HUES64 (cell line): ENCODE measurements around the gene ALG5.

Experiments used
- H3K27ac ChIP-seq: 2 replicates; pipeline ENCODE4 v1.7.0; 2013; ENCODE audit warnings: low read depth, low read length, inconsistent platforms
- H3K27me3 ChIP-seq: 2 replicates; pipeline ENCODE4 v1.6.1; 2013; ENCODE audit warnings: mild to moderate bottlenecking, low read length; ENCODE audit not compliant: insufficient read depth
- H3K36me3 ChIP-seq: 2 replicates; pipeline ENCODE4 v1.6.1; 2013; ENCODE audit warnings: mild to moderate bottlenecking, low read length; ENCODE audit not compliant: insufficient read depth
- H3K4me1 ChIP-seq: 2 replicates; pipeline ENCODE4 v1.6.1; 2013; ENCODE audit warnings: mild to moderate bottlenecking, low read length, moderate library complexity; ENCODE audit not compliant: insufficient read depth
- H3K4me3 ChIP-seq: 2 replicates; pipeline ENCODE4 v1.5.1; 2013; ENCODE audit warnings: mild to moderate bottlenecking, low read length, moderate library complexity
- H3K9ac ChIP-seq: 2 replicates; pipeline ENCODE4 v1.6.1; 2013; ENCODE audit warnings: mild to moderate bottlenecking, low read depth, low read length
- H3K9me3 ChIP-seq: 2 replicates; pipeline ENCODE4 v1.6.1; 2013; ENCODE audit warnings: low read depth, low read length; ENCODE audit not compliant: insufficient read depth
- WGBS: fragments of 150-250, 120-280 bp; methylation state at CpG from one replicate; pipeline ENCODE4 v1.1.7; 2013; ENCODE audit warnings: missing lambda C conversion rate; 5-methylcytosine and 5-hydroxymethylcytosine counted together

Gene ALG5

GRCh38 chr13:36915106-36915505 lies 84.0 kb downstream of the ALG5 start:
- no peaks in the 10 kb centered on the region for H3K36me3 ChIP-seq
- no peaks in the 10 kb centered on the region for H3K9me3 ChIP-seq
- H3K27ac ChIP-seq, result no peak overlapping the region
- H3K27me3 ChIP-seq, result peaks cover 34% of the 10 kb centered on the region
- H3K4me1 ChIP-seq, result 0 out of 2 replicates have a peak, but pooled peaks cover 10% of the 10 kb centered on the region
- no peak overlapping the region for H3K4me3 ChIP-seq
- no peak overlapping the region for H3K9ac ChIP-seq
- WGBS, result 85% methylated on average over 4 of the region's 5 CpGs

GRCh38 chr13:36914648-36915047 lies 84.5 kb downstream of the ALG5 start:
- Histone ChIP-seq H3K36me3 (no peaks in the 10 kb centered on the region), H3K9me3 (no peaks in the 10 kb centered on the region), H3K27me3 (peaks cover 34% of the 10 kb centered on the region), H3K4me1 (0 out of 2 replicates have a peak, but pooled peaks cover 10% of the 10 kb centered on the region), H3K9ac (no peak overlapping the region), H3K27ac (no peak overlapping the region), H3K4me3 (no peak overlapping the region)
- 93% methylated on average over 4 of the region's 4 CpGs for WGBS

GRCh38 chr13:36913463-36913862 lies 85.7 kb downstream of the ALG5 start:
- Histone ChIP-seq H3K27ac (no peak overlapping the region), H3K9ac (no peak overlapping the region)

GRCh38 chr13:36912973-36913372 lies 86.2 kb downstream of the ALG5 start:
- no peak overlapping the region for H3K27ac ChIP-seq
- H3K4me3 ChIP-seq, result no peak overlapping the region
- H3K9me3 ChIP-seq, result no peaks in the 10 kb centered on the region
- H3K9ac ChIP-seq, result no peak overlapping the region
- H3K36me3 ChIP-seq, result no peaks in the 10 kb centered on the region
- 85% methylated on average over 2 of the region's 2 CpGs for WGBS
- peaks cover 19% of the 10 kb centered on the region for H3K27me3 ChIP-seq
- H3K4me1 ChIP-seq, result no peaks in the 10 kb centered on the region

More at GRCh38 chr13:36913463-36913862, 85.7 kb downstream of the ALG5 start:
- Histone ChIP-seq H3K4me1 (0 out of 2 replicates have a peak, but pooled peaks cover 4% of the 10 kb centered on the region), H3K36me3 (no peaks in the 10 kb centered on the region), H3K9me3 (no peaks in the 10 kb centered on the region), H3K27me3 (peaks cover 24% of the 10 kb centered on the region), H3K4me3 (no peak overlapping the region)

GRCh38 chr13:36912369-36912768 lies 86.8 kb downstream of the ALG5 start:
- Histone ChIP-seq H3K9ac (no peak overlapping the region), H3K27me3 (peaks cover 13% of the 10 kb centered on the region), H3K9me3 (no peaks in the 10 kb centered on the region), H3K36me3 (no peaks in the 10 kb centered on the region), H3K27ac (no peak overlapping the region), H3K4me3 (no peak overlapping the region), H3K4me1 (no peaks in the 10 kb centered on the region)

GRCh38 chr13:36910545-36910944 lies 88.6 kb downstream of the ALG5 start:
- no peaks in the 10 kb centered on the region for H3K4me1 ChIP-seq
- H3K9ac ChIP-seq, result no peak overlapping the region
- 98% methylated on average over 1 of the region's 1 CpG for whole genome bisulfite sequencing
- no peaks in the 10 kb centered on the region for H3K36me3 ChIP-seq
- no peak overlapping the region for H3K27ac ChIP-seq
- no peak overlapping the region for H3K4me3 ChIP-seq
- H3K9me3 ChIP-seq, result no peaks in the 10 kb centered on the region
- no peaks in the 10 kb centered on the region for H3K27me3 ChIP-seq

GRCh38 chr13:36907821-36908220 lies 91.3 kb downstream of the ALG5 start:
- H3K4me3 ChIP-seq, result no peak overlapping the region
- H3K4me1 ChIP-seq, result no peaks in the 10 kb centered on the region
- H3K36me3 ChIP-seq, result no peaks in the 10 kb centered on the region
- WGBS, result 69% methylated on average over 2 of the region's 2 CpGs
- H3K9ac ChIP-seq, result no peak overlapping the region
- H3K27ac ChIP-seq, result no peak overlapping the region
- H3K27me3 ChIP-seq, result no peaks in the 10 kb centered on the region
- no peaks in the 10 kb centered on the region for H3K9me3 ChIP-seq

GRCh38 chr13:36907266-36907665 lies 91.9 kb downstream of the ALG5 start:
- Histone ChIP-seq H3K27ac (no peak overlapping the region), H3K4me1 (no peaks in the 10 kb centered on the region), H3K4me3 (no peak overlapping the region), H3K9me3 (no peaks in the 10 kb centered on the region), H3K27me3 (no peaks in the 10 kb centered on the region), H3K9ac (no peak overlapping the region), H3K36me3 (no peaks in the 10 kb centered on the region)
- 95% methylated on average over 4 of the region's 4 CpGs for WGBS

GRCh38 chr13:36905944-36906343 lies 93.2 kb downstream of the ALG5 start:
- Histone ChIP-seq H3K4me1 (no peaks in the 10 kb centered on the region), H3K36me3 (no peaks in the 10 kb centered on the region), H3K9ac (no peak overlapping the region), H3K4me3 (no peak overlapping the region), H3K27me3 (no peaks in the 10 kb centered on the region), H3K27ac (no peak overlapping the region), H3K9me3 (no peaks in the 10 kb centered on the region)
- 92% methylated on average over 3 of the region's 5 CpGs for WGBS

GRCh38 chr13:36903925-36904595 lies 95.1 kb downstream of the ALG5 start:
- Histone ChIP-seq H3K36me3 (no peaks in the 10 kb centered on the region), H3K4me1 (no peaks in the 10 kb centered on the region), H3K4me3 (no peak overlapping the region), H3K9me3 (no peaks in the 10 kb centered on the region), H3K27me3 (no peaks in the 10 kb centered on the region), H3K9ac (no peak overlapping the region), H3K27ac (no peak overlapping the region)
- whole genome bisulfite sequencing, result 85% methylated on average over 7 of the region's 8 CpGs
